Measurements from ENCODE around the gene PPP2R3A. TPM values are rescaled to one million over a fixed set of nuclear protein-coding genes. Genes with fewer than 3 reads are reported as not detected.
A peak's percentile ranks its signal among the peaks of the same experiment; 100 is the strongest.
"Not testable (repeated sequence)": the region's sequence is repeated elsewhere in the genome, so short reads cannot be mapped to it uniquely, and the experiment has no call there.

The PPP2R3A gene
- polyA plus RNA-seq, 1 donor (not counting 4 experiments of a cell fraction or from before 2014, with no cell fraction given) = 11.1 TPM

DNA sequence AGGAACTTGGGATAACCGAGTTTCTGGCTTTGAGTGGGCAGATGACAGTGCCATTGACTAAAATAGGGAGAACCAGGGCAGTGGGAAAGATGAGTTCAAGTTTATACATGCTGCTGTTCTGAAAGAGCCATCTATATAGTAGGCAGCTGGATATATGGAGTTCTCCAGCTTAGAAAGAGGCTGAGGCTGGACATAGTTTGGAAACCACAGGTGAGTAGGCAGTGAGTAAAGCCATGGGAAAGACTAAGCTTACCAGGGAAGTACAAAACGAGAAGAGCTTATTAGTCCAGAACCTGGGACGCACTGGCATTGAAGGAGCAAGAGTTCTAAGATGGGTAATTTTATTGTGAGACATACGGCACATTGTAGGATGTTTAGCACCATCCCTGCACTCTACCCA lies 176.4 kb downstream of the PPP2R3A start:
- peak; percentile 97 for FAIRE-seq
- peak overlapping the region; percentile 74 for H3K9ac ChIP-seq (ENCODE audit: control insufficient read depth, extremely low read depth, insufficient read depth, low read length)
- peak overlapping the region; percentile 76 for H3K4me2 ChIP-seq (ENCODE audit: control insufficient read depth, extremely low read depth, insufficient read depth, low read depth, low read length)

DNA sequence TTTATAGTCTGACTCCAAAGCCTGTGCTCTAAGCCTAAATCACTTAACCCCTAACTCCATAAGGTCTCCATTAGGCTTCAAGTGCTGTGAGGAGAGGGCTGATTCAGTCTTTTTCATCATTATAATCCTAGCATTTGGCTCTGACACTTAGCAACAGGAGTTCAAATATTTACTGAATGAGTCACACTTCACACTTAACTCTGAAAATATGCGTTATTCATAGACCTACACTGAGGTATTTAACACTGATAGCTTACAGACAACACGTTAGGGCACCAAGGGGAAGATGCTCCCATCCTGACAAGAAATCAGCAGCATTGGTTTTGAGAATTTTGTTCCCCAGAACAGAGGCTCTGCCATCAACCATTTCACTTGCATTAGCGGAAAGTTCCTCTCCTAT lies 177.1 kb downstream of the PPP2R3A start:
- Histone ChIP-seq H3K9ac (ENCODE audit: control insufficient read depth, extremely low read depth, insufficient read depth, low read length) (peak overlapping the region; percentile 74), H3K9me1 (ENCODE audit: control insufficient read depth, extremely low read depth, insufficient read depth, low read length) (no peaks in the 10 kb centered on the region), H3K9me3 (ENCODE audit: control insufficient read depth, low read depth, low read length) (no peaks in the 10 kb centered on the region), H3K27me3 (ENCODE audit: control insufficient read depth, extremely low read depth, insufficient read depth, low read length) (no peaks in the 10 kb centered on the region), H3K36me3 (ENCODE audit: control insufficient read depth in 2 of 2, extremely low read depth in 1 of 2, insufficient read depth in 2 of 2, low read length in 2 of 2) (peaks cover 0 to 2% of the 10 kb centered on the region in 2 experiments), H3K79me2 (ENCODE audit: control insufficient read depth, insufficient read depth, low read length) (peaks cover 10% of the 10 kb centered on the region), H3K4me3 (ENCODE audit: control insufficient read depth in 2 of 3, extremely low read depth in 1 of 3, insufficient read depth in 2 of 3, low read depth in 1 of 3, low read length in 3 of 3) (peak overlapping the region in 2 of 3 experiments; percentile 45 to 56), H4K20me1 (ENCODE audit: control insufficient read depth, extremely low read depth, insufficient read depth, low read length) (no peaks in the 10 kb centered on the region), H3K27ac (ENCODE audit: control insufficient read depth, insufficient read depth, low read length) (peak overlapping the region; percentile 97), H3K4me2 (ENCODE audit: control insufficient read depth, extremely low read depth, insufficient read depth, low read depth, low read length) (peak overlapping the region; percentile 76), H3K4me1 (ENCODE audit: control insufficient read depth, extremely low read depth, insufficient read depth, low read length) (peaks cover 33% of the 10 kb centered on the region), H2AFZ (ENCODE audit: control insufficient read depth, low read length) (no peak overlapping the region)
- FAIRE-seq (no peak), DNase-seq (ENCODE audit: low read depth, low spot score) (peak; percentile 57)
- TF ChIP-seq, protein P1, sequence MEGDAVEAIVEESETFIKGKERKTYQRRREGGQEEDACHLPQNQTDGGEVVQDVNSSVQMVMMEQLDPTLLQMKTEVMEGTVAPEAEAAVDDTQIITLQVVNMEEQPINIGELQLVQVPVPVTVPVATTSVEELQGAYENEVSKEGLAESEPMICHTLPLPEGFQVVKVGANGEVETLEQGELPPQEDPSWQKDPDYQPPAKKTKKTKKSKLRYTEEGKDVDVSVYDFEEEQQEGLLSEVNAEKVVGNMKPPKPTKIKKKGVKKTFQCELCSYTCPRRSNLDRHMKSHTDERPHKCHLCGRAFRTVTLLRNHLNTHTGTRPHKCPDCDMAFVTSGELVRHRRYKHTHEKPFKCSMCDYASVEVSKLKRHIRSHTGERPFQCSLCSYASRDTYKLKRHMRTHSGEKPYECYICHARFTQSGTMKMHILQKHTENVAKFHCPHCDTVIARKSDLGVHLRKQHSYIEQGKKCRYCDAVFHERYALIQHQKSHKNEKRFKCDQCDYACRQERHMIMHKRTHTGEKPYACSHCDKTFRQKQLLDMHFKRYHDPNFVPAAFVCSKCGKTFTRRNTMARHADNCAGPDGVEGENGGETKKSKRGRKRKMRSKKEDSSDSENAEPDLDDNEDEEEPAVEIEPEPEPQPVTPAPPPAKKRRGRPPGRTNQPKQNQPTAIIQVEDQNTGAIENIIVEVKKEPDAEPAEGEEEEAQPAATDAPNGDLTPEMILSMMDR (optimal IDR thresholded peaks at IDR 0.05 in 1 of 3, IDR thresholded peaks at IDR 0.05 in 1 of 3, conservative IDR thresholded peaks at IDR 0.05 in 1 of 3; ENCODE audit: extremely low read depth in 1 of 3, insufficient read depth in 2 of 3, low read length in 3 of 3) = no peak
- TF ChIP-seq EZH2 (IDR thresholded peaks at IDR 0.05; ENCODE audit: low read length) = no peak
- dilution Hi-C loops (cut with MboI; ENCODE audit: extremely low pct_ligation_motif_present, low sequenced_read_pairs) = no loop called here

More for the DNA sequence above, 176.4 kb downstream of the PPP2R3A start:
- H4K20me1 ChIP-seq (ENCODE audit: control insufficient read depth, extremely low read depth, insufficient read depth, low read length) = no peaks in the 10 kb centered on the region
- H3K79me2 ChIP-seq (ENCODE audit: control insufficient read depth, insufficient read depth, low read length) = peaks cover 4% of the 10 kb centered on the region
- H3K27ac ChIP-seq (ENCODE audit: control insufficient read depth, insufficient read depth, low read length) = peak overlapping the region; percentile 97
- peak overlapping the region in 2 of 3 experiments; percentile 45 to 56 for H3K4me3 ChIP-seq (ENCODE audit: control insufficient read depth in 2 of 3, extremely low read depth in 1 of 3, insufficient read depth in 2 of 3, low read depth in 1 of 3, low read length in 3 of 3)
- no peaks in the 10 kb centered on the region for H3K9me1 ChIP-seq (ENCODE audit: control insufficient read depth, extremely low read depth, insufficient read depth, low read length)
- TF ChIP-seq, protein P1 (optimal IDR thresholded peaks at IDR 0.05 in 1 of 3, IDR thresholded peaks at IDR 0.05 in 1 of 3, conservative IDR thresholded peaks at IDR 0.05 in 1 of 3; ENCODE audit: extremely low read depth in 1 of 3, insufficient read depth in 2 of 3, low read length in 3 of 3) = no peak
- no peak for TF ChIP-seq EZH2 (IDR thresholded peaks at IDR 0.05; ENCODE audit: low read length)
- no peak overlapping the region for H2AFZ ChIP-seq (ENCODE audit: control insufficient read depth, low read length)
- no peaks in the 10 kb centered on the region for H3K27me3 ChIP-seq (ENCODE audit: control insufficient read depth, extremely low read depth, insufficient read depth, low read length)
- peak; percentile 23 for DNase-seq (ENCODE audit: low read depth, low spot score)
- peaks cover 29% of the 10 kb centered on the region for H3K4me1 ChIP-seq (ENCODE audit: control insufficient read depth, extremely low read depth, insufficient read depth, low read length)
- H3K36me3 ChIP-seq (ENCODE audit: control insufficient read depth in 2 of 2, extremely low read depth in 1 of 2, insufficient read depth in 2 of 2, low read length in 2 of 2) = no peaks in the 10 kb centered on the region
- dilution Hi-C loops (cut with MboI; ENCODE audit: extremely low pct_ligation_motif_present, low sequenced_read_pairs) = no loop called here
- no peaks in the 10 kb centered on the region for H3K9me3 ChIP-seq (ENCODE audit: control insufficient read depth, low read depth, low read length)

DNA sequence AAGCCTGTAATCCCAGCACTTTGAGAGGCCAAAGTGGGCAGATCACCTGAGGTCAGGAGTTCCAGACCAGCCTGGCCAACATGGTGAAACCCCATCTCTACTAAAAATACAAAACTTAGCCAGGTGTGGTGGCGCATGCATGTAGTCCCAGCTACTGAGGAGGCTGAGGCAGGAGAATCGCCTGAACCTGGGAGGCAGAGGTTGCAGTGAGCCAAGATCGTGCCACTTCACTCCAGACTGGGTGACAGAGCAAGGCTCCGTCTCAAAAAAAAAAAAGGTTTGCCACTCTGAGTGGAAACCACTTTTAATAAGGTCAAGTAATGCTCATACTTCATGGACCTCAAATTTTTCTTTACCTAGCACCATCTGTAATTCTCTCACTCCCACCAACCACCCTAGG lies 178.9 kb downstream of the PPP2R3A start:
- H3K79me2 ChIP-seq (ENCODE audit: control insufficient read depth, insufficient read depth, low read length) = peaks cover 28% of the 10 kb centered on the region
- not testable (repeated sequence) for FAIRE-seq

More for the DNA sequence above, 178.9 kb downstream of the PPP2R3A start:
- H3K4me3 ChIP-seq (ENCODE audit: control insufficient read depth in 2 of 3, extremely low read depth in 1 of 3, insufficient read depth in 2 of 3, low read depth in 1 of 3, low read length in 3 of 3); H3K9me3 ChIP-seq (ENCODE audit: control insufficient read depth, low read depth, low read length); H3K36me3 ChIP-seq (ENCODE audit: control insufficient read depth in 2 of 2, extremely low read depth in 1 of 2, insufficient read depth in 2 of 2, low read length in 2 of 2); H3K27me3 ChIP-seq (ENCODE audit: control insufficient read depth, extremely low read depth, insufficient read depth, low read length); H3K4me2 ChIP-seq (ENCODE audit: control insufficient read depth, extremely low read depth, insufficient read depth, low read depth, low read length); H3K27ac ChIP-seq (ENCODE audit: control insufficient read depth, insufficient read depth, low read length); H2AFZ ChIP-seq (ENCODE audit: control insufficient read depth, low read length); H3K9ac ChIP-seq (ENCODE audit: control insufficient read depth, extremely low read depth, insufficient read depth, low read length); H4K20me1 ChIP-seq (ENCODE audit: control insufficient read depth, extremely low read depth, insufficient read depth, low read length); H3K9me1 ChIP-seq (ENCODE audit: control insufficient read depth, extremely low read depth, insufficient read depth, low read length); DNase-seq (ENCODE audit: low read depth, low spot score); dilution Hi-C loops (cut with MboI; ENCODE audit: extremely low pct_ligation_motif_present, low sequenced_read_pairs): not testable (repeated sequence)
- peaks cover 37% of the 10 kb centered on the region for H3K4me1 ChIP-seq (ENCODE audit: control insufficient read depth, extremely low read depth, insufficient read depth, low read length)
